H1 (cell line): ENCODE results near the gene CASZ1.

Experiments
- CBX8 ChIP-seq: fragments of 300-800, 300-1000 bp; sonication (generic); IDR thresholded peaks from 2 replicates; pipeline ENCODE4 v1.7.1; 2016; ENCODE audit warnings: low read depth, low read length, borderline replicate concordance
- EZH2 ChIP-seq: fragments of 200-600 bp; sonication (generic); IDR thresholded peaks from 2 replicates; pipeline ENCODE4 v1.7.1; 2012; ENCODE audit warnings: low read depth, mild to moderate bottlenecking, moderate library complexity, low read length, inconsistent platforms; ENCODE audit not compliant: severe bottlenecking
- POLR2A ChIP-seq, 2 experiments: IDR thresholded peaks; 1 replicate in 1 of 2; 2 replicates in 1 of 2; pipeline ENCODE4 v1.6.1; 2011; ENCODE audit warnings: low read depth in 2 of 2, low read length in 2 of 2, mild to moderate bottlenecking in 2 of 2; ENCODE audit errors: control extremely low read depth in 1 of 2
- RAD21 ChIP-seq, 2 experiments: IDR thresholded peaks in 1 of 2; conservative IDR thresholded peaks in 1 of 2; 2 replicates each; pipeline ENCODE4 v1.6.1; 2011; ENCODE audit warnings: low read depth in 2 of 2, low read length in 2 of 2, improper control_type of control experiment in 1 of 2, inconsistent platforms in 1 of 2, mild to moderate bottlenecking in 1 of 2, moderate library complexity in 1 of 2
- SIRT6 ChIP-seq: IDR thresholded peaks from one replicate; pipeline ENCODE4 v1.7.1; 2012; ENCODE audit warnings: low read length, inconsistent platforms
- SIX5 ChIP-seq: IDR thresholded peaks from 2 replicates; pipeline ENCODE4 v1.6.1; 2011; ENCODE audit warnings: mild to moderate bottlenecking, low read depth, low read length
- SUZ12 ChIP-seq: fragments of 200-600 bp; sonication (generic); IDR thresholded peaks from 2 replicates; pipeline ENCODE4 v1.6.1; 2012; ENCODE audit warnings: mild to moderate bottlenecking, inconsistent platforms, low read length, moderate library complexity, mixed read lengths
- TAF1 ChIP-seq: IDR thresholded peaks from 2 replicates; pipeline ENCODE4 v1.6.1; 2011; ENCODE audit warnings: mild to moderate bottlenecking, low read depth, low read length
- TF ChIP-seq, protein P1 (sequence below), 3 experiments: IDR thresholded peaks; 1 replicate in 2 of 3; 2 replicates in 1 of 3; pipeline versions ENCODE4 v1.5.1 to v1.6.1; 2011; ENCODE audit warnings: low read length in 3 of 3, mild to moderate bottlenecking in 3 of 3, inconsistent platforms in 2 of 3, low read depth in 1 of 3, moderate library complexity in 1 of 3; ENCODE audit not compliant: insufficient read depth in 1 of 3; ENCODE audit errors: control extremely low read depth in 1 of 3
- TF ChIP-seq, protein P2 (sequence below): IDR thresholded peaks from 2 replicates; pipeline ENCODE4 v1.6.1; 2012; ENCODE audit warnings: low read length, inconsistent platforms
- TF ChIP-seq, protein P3 (sequence below): IDR thresholded peaks from 2 replicates; pipeline ENCODE4 v1.6.1; 2012; ENCODE audit warnings: inconsistent platforms

DNA sequence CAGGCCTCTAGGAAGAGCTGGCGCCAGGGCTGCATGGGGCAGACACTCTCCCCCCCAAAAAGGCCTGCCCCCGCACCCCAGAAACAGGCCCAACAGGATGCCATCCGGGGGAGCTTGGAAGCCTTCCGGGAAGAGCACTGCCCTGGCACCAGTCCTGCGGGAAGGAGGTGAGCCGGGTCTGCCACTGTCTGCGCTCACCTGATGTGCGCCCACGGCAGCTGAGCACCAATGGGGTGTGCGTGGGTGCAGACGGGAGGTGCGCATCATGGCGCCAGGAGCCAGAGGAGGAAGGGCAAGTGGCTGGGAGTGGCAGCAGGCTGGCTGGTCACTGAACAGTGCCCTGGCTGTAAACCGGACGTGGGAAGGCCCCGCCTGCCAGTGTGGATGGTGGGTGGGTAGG, 73.6 kb downstream of the CASZ1 start:
- TF ChIP-seq, protein P1, sequence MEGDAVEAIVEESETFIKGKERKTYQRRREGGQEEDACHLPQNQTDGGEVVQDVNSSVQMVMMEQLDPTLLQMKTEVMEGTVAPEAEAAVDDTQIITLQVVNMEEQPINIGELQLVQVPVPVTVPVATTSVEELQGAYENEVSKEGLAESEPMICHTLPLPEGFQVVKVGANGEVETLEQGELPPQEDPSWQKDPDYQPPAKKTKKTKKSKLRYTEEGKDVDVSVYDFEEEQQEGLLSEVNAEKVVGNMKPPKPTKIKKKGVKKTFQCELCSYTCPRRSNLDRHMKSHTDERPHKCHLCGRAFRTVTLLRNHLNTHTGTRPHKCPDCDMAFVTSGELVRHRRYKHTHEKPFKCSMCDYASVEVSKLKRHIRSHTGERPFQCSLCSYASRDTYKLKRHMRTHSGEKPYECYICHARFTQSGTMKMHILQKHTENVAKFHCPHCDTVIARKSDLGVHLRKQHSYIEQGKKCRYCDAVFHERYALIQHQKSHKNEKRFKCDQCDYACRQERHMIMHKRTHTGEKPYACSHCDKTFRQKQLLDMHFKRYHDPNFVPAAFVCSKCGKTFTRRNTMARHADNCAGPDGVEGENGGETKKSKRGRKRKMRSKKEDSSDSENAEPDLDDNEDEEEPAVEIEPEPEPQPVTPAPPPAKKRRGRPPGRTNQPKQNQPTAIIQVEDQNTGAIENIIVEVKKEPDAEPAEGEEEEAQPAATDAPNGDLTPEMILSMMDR (IDR thresholded peaks at IDR 0.05; ENCODE audit: control extremely low read depth in 1 of 3, insufficient read depth in 1 of 3, low read depth in 1 of 3, low read length in 3 of 3) = no peak
- TF ChIP-seq, protein P2, sequence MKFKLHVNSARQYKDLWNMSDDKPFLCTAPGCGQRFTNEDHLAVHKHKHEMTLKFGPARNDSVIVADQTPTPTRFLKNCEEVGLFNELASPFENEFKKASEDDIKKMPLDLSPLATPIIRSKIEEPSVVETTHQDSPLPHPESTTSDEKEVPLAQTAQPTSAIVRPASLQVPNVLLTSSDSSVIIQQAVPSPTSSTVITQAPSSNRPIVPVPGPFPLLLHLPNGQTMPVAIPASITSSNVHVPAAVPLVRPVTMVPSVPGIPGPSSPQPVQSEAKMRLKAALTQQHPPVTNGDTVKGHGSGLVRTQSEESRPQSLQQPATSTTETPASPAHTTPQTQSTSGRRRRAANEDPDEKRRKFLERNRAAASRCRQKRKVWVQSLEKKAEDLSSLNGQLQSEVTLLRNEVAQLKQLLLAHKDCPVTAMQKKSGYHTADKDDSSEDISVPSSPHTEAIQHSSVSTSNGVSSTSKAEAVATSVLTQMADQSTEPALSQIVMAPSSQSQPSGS = no peak
- TF ChIP-seq TAF1 (no peak), EZH2 (no peak), SIX5 (no peak), SIRT6 (no peak), POLR2A (IDR thresholded peaks at IDR 0.05; ENCODE audit: control extremely low read depth in 1 of 2, low read depth in 2 of 2, low read length in 2 of 2) (no peak), RAD21 (IDR thresholded peaks at IDR 0.05 in 1 of 2, conservative IDR thresholded peaks at IDR 0.05 in 1 of 2; ENCODE audit: low read depth in 2 of 2, low read length in 2 of 2) (no peak), SUZ12 (no peak), CBX8 (no peak)
- TF ChIP-seq, protein P3, sequence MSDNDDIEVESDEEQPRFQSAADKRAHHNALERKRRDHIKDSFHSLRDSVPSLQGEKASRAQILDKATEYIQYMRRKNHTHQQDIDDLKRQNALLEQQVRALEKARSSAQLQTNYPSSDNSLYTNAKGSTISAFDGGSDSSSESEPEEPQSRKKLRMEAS = no peak
